Tibial nerve (tissue), 4 donors: ENCODE results near the gene MTRF1. TPM values are rescaled to one million over a fixed set of nuclear protein-coding genes. Genes with fewer than 3 reads are reported as not detected.

Experiments
- DNase-seq, 2 donors: peaks; one replicate each; pipeline ENCODE4 v3.0.0-alpha.2; 2019; ENCODE audit warnings: low spot score in 2 of 2
- H3K27ac ChIP-seq, 4 donors: fragments of 200-600 bp; sonication (generic) in 3 of 4; one replicate each; pipeline ENCODE4 v1.5.1; 2017 to 2019; ENCODE audit warnings: mild to moderate bottlenecking in 1 of 4
- H3K27me3 ChIP-seq, 2 donors: fragments of 200-600 bp; sonication (generic) in 1 of 2; one replicate each; pipeline versions ENCODE4 v1.5.1 to v1.6.0; 2017 to 2019
- H3K36me3 ChIP-seq, 3 donors: fragments of 200-600 bp; sonication (generic); one replicate each; pipeline ENCODE4 v1.5.1; 2018 to 2019
- H3K4me1 ChIP-seq, 4 donors: fragments of 200-600 bp; sonication (generic) in 3 of 4; one replicate each; pipeline ENCODE4 v1.5.1; 2017 to 2019
- H3K4me3 ChIP-seq, 4 donors: fragments of 200-600 bp; sonication (generic) in 3 of 4; one replicate each; pipeline ENCODE4 v1.5.1; 2017 to 2019; ENCODE audit warnings: mild to moderate bottlenecking in 1 of 4, moderate library complexity in 1 of 4
- H3K9me3 ChIP-seq, 4 donors: fragments of 200-600 bp; sonication (generic) in 3 of 4; one replicate each; pipeline ENCODE4 v1.5.1; 2017 to 2019
- CTCF ChIP-seq, 5 experiments: fragments of 200-600 bp in 3 of 5; fragments of 450-650 bp in 2 of 5; sonication (generic) in 3 of 5; IDR thresholded peaks; one replicate each; pipeline ENCODE4 v1.5.1; 2016 to 2019; ENCODE audit warnings: antibody characterized with exemption in 5 of 5, mild to moderate bottlenecking in 3 of 5, moderate library complexity in 2 of 5
- EP300 ChIP-seq, 2 donors: sonication (generic); formaldehyde crosslinking; IDR thresholded peaks; one replicate each; pipeline ENCODE4 v1.6.1; 2017; ENCODE audit warnings: antibody characterized with exemption in 2 of 2, mild to moderate bottlenecking in 1 of 2
- POLR2A ChIP-seq, 2 donors: fragments of 450-650 bp; IDR thresholded peaks; one replicate each; pipeline ENCODE4 v1.6.1; 2017; ENCODE audit warnings: antibody characterized with exemption in 2 of 2, mild to moderate bottlenecking in 2 of 2, moderate library complexity in 2 of 2
- WGBS, 2 donors: methylation state at CpG; one replicate each; pipeline ENCODE4 v1.1.5; 2018; 5-methylcytosine and 5-hydroxymethylcytosine counted together
- total RNA-seq, 4 donors: library from RNA; depleted of rRNA; stranded (reverse); fragments of >200 nt; gene quantifications; one replicate each; pipeline ENCODE4 v1.1.0, GENCODE V29; 2016

The MTRF1 gene
- total RNA-seq, 4 donors from 2014 or later: 2.5 to 27.3 (median 7.3) TPM

GRCh38 chr13:41276824-41277223, 13.4 kb upstream of the MTRF1 start:
- Histone ChIP-seq H3K4me3 (no peak overlapping the region), H3K27me3 (no peaks in the 10 kb centered on the region), H3K4me1 (no peaks in the 10 kb centered on the region), H3K9me3 (no peaks in the 10 kb centered on the region), H3K27ac (no peak overlapping the region), H3K36me3 (no peaks in the 10 kb centered on the region)
- no peak for DNase-seq
- no peak for TF ChIP-seq POLR2A (IDR thresholded peaks at IDR 0.05)
- TF ChIP-seq EP300 (IDR thresholded peaks at IDR 0.05): no peak
- TF ChIP-seq CTCF (IDR thresholded peaks at IDR 0.05): no peak

DNA sequence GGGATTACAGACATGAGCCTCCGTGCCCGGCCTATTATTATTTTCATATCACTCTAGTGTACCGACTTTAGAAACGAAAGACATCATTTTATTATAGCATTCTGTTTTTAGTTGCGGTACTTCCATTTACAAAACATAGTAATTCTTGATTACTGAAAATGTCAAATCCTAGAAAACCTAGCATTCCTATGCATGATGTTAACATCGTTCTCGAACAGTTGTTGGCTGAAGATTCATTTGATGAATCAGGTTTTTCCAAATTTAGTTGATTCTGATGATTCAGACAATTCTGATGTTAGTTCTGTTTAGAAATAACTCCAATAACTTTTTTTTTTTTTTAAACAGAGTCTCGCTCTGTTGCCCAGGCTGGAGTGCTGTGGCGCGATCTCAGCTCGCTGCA, 11.5 kb upstream of the MTRF1 start:
- DNase-seq: no peak
- H3K9me3 ChIP-seq: no peaks in the 10 kb centered on the region
- no peaks in the 10 kb centered on the region for H3K4me1 ChIP-seq
- no peak overlapping the region for H3K4me3 ChIP-seq
- no peaks in the 10 kb centered on the region for H3K27me3 ChIP-seq
- H3K36me3 ChIP-seq: no peaks in the 10 kb centered on the region
- TF ChIP-seq EP300 (IDR thresholded peaks at IDR 0.05) (no peak), CTCF (IDR thresholded peaks at IDR 0.05) (no peak), POLR2A (IDR thresholded peaks at IDR 0.05) (no peak)
- WGBS, 2 donors: 94 to 95% methylated on average over 11 of the region's 11 CpGs
- no peak overlapping the region for H3K27ac ChIP-seq

- DNase-seq: no peak
- no peak for TF ChIP-seq EP300 (IDR thresholded peaks at IDR 0.05)
- TF ChIP-seq CTCF (IDR thresholded peaks at IDR 0.05): no peak
- no peak for TF ChIP-seq POLR2A (IDR thresholded peaks at IDR 0.05)
- Histone ChIP-seq H3K4me3 (no peak overlapping the region), H3K36me3 (no peaks in the 10 kb centered on the region), H3K4me1 (no peaks in the 10 kb centered on the region), H3K27me3 (no peaks in the 10 kb centered on the region), H3K9me3 (peaks cover 0 to 3% (median 0%) of the 10 kb centered on the region in 4 donors), H3K27ac (no peak overlapping the region)
- 78 to 80% methylated on average over 3 of the region's 3 CpGs for WGBS, 2 donors
Observed at GRCh38 chr13:41273831-41274441, 10.6 kb upstream of the MTRF1 start.

GRCh38 chr13:41271456-41272285, 8.3 kb upstream of the MTRF1 start:
- 82 to 83% methylated on average over 6 of the region's 6 CpGs for WGBS, 2 donors

More at GRCh38 chr13:41271456-41272285, 8.3 kb upstream of the MTRF1 start:
- Histone ChIP-seq H3K4me3 (no peak overlapping the region), H3K27me3 (no peaks in the 10 kb centered on the region), H3K4me1 (no peaks in the 10 kb centered on the region), H3K36me3 (no peaks in the 10 kb centered on the region), H3K27ac (peak overlapping the region in 1 of 4 donors; percentile 7), H3K9me3 (peaks cover 0 to 7% (median 0%) of the 10 kb centered on the region in 4 donors)
- DNase-seq: no peak
- TF ChIP-seq EP300 (IDR thresholded peaks at IDR 0.05) (no peak), CTCF (IDR thresholded peaks at IDR 0.05) (no peak), POLR2A (IDR thresholded peaks at IDR 0.05) (no peak)
